ENCODE measurements around the gene A3GALT2. TPM values are rescaled to one million over a fixed set of nuclear protein-coding genes. Genes with fewer than 3 reads are reported as not detected.

Gene A3GALT2
- total and polyA plus RNA-seq, 9 of the 15 experiments (the other 6 are each of a cell fraction or from before 2014, with no cell fraction given) = not detected

- no peak for TF ChIP-seq REST (IDR thresholded peaks at IDR 0.05; ENCODE audit: borderline replicate concordance)
- 0 out of 2 replicates have a peak, but pooled peaks have one; percentile 53 for TF ChIP-seq REST (CRISPR knock-in tag; IDR thresholded peaks at IDR 0.05; ENCODE audit: low read depth)
- no peak for TF ChIP-seq BRD4 (IDR thresholded peaks at IDR 0.05)
- TF ChIP-seq ZNF395 (CRISPR knock-in tag; IDR thresholded peaks at IDR 0.05) = no peak
- TF ChIP-seq ZBTB7A (IDR thresholded peaks at IDR 0.05; ENCODE audit: borderline replicate concordance, control insufficient read depth, low read depth, low read length) = peak; percentile 58; the same call in 1 of the 2 replicates
- TF ChIP-seq ZNF146 (CRISPR knock-in tag; IDR thresholded peaks at IDR 0.05; ENCODE audit: unreplicated experiment) = no peak
- no peak for TF ChIP-seq ZNF507 (tag; conservative IDR thresholded peaks at IDR 0.05)
- TF ChIP-seq HMG20B (CRISPR knock-in tag; IDR thresholded peaks at IDR 0.05) = no peak
- TF ChIP-seq ZNF121 (CRISPR knock-in tag; conservative IDR thresholded peaks at IDR 0.05) = no peak
- TF ChIP-seq ZBTB11 (CRISPR knock-in tag; IDR thresholded peaks at IDR 0.05) = no peak
- no peak for TF ChIP-seq ZNF165 (CRISPR knock-in tag; IDR thresholded peaks at IDR 0.05; ENCODE audit: borderline replicate concordance)
- TF ChIP-seq PTTG1 (tag; IDR thresholded peaks at IDR 0.05; ENCODE audit: low read depth) = no peak
- TF ChIP-seq RAD51 (IDR thresholded peaks at IDR 0.05; ENCODE audit: borderline replicate concordance, low read depth) = no peak
- no peak for TF ChIP-seq EGR1 (conservative IDR thresholded peaks at IDR 0.05)
- TF ChIP-seq NONO (IDR thresholded peaks at IDR 0.05; ENCODE audit: low read depth in 2 of 2, low read length in 1 of 2) = peak in 1 of 2 experiments; percentile 73; a peak in 1 of 4 replicates
Observed at GRCh38 chr1:33349081-33349759, 28.3 kb upstream of the A3GALT2 start (continued).
